ENCODE data around the gene EMILIN1. TPM values are rescaled to one million over a fixed set of nuclear protein-coding genes. Genes with fewer than 3 reads are reported as not detected.

EMILIN1 gene
- total and polyA plus RNA-seq, 2 of the 8 experiments (the other 6 are each of a cell fraction or from before 2014, with no cell fraction given): 1.9 to 3.0 TPM

- H3K9ac ChIP-seq (replicated peaks in 1 of 4; ENCODE audit: extremely low read depth in 1 of 4, low read depth in 3 of 4, low read length in 3 of 4): peak within 1 kb of the TSS; percentile 78 to 87 (median 86)
- H4K91ac ChIP-seq (replicated peaks; ENCODE audit: insufficient read length, low read length): peak within 1 kb of the TSS; percentile 77
- peak within 1 kb of the TSS; percentile 66 for H2BK5ac ChIP-seq (ENCODE audit: low read depth, low read length)
- H2AK5ac ChIP-seq (ENCODE audit: low read depth, low read length): no peak within 1 kb of the TSS
- no peak within 1 kb of the TSS for H3K23ac ChIP-seq (ENCODE audit: insufficient read length)
- peaks cover 0 to 6% of the 10 kb centered on the region in 2 experiments for H4K20me1 ChIP-seq (replicated peaks in 1 of 2; ENCODE audit: control insufficient read depth in 1 of 2, insufficient read depth in 2 of 2, low read length in 2 of 2)
- no peak for FAIRE-seq
- no peak within 1 kb of the TSS for H2BK20ac ChIP-seq (ENCODE audit: low read length)
- H3K27me3 ChIP-seq (replicated peaks in 1 of 4; ENCODE audit: control insufficient read depth in 3 of 4, extremely low read depth in 1 of 4, insufficient read depth in 3 of 4, low read length in 3 of 4): 0 out of 7 replicates have a peak, but pooled peaks cover 0 to 3% (median 0%) of the 10 kb centered on the region in 4 experiments
- H3K4me3 ChIP-seq (ENCODE audit: extremely low read depth in 1 of 4, insufficient read depth in 2 of 4, low read depth in 3 of 4, low read length in 4 of 4): peak within 1 kb of the TSS; percentile 82 to 99 (median 93)
- H3K27ac ChIP-seq (ENCODE audit: low read depth, low read length): peak within 1 kb of the TSS; percentile 71; the same call in 1 of the 2 replicates
- no peak within 1 kb of the TSS for H2BK120ac ChIP-seq (replicated peaks; ENCODE audit: low read depth, low read length)
- H4K8ac ChIP-seq (ENCODE audit: extremely low read depth, insufficient read depth, low read length): peak within 1 kb of the TSS; percentile 91
- DNase-seq (ENCODE audit: low read depth in 1 of 2, low spot score in 2 of 2): peak; percentile 58 to 94
- H3K14ac ChIP-seq (ENCODE audit: insufficient read length): no peak within 1 kb of the TSS
- peaks cover 0 to 7% (median 4%) of the 10 kb centered on the region in 4 experiments; a peak in 5 of 7 replicates for H3K4me1 ChIP-seq (replicated peaks in 1 of 4; ENCODE audit: control insufficient read depth in 3 of 4, insufficient read depth in 4 of 4, low read length in 3 of 4)
- no peaks in the 10 kb centered on the region for H3K9me3 ChIP-seq (ENCODE audit: insufficient read depth in 2 of 2, low read depth in 1 of 2, low read length in 1 of 2)
- H3K4me2 ChIP-seq (ENCODE audit: insufficient read depth in 1 of 2, low read depth in 2 of 2, low read length in 2 of 2): peak within 1 kb of the TSS; percentile 94 to 99
- ChIA-PET POLR2A (ENCODE audit: partially characterized antibody) (interaction anchor here (0.6 to 18.5 kb wide), 8 partner anchors 12 to 146 kb away, joined by 3 to 441 read pairs (median 4); partner anchors contain the start of genes ABHD1, AGBL5, CAD and TMEM214), CTCF (ENCODE audit: partially characterized antibody) (interaction anchor here (0.8 to 2.7 kb wide), 8 partner anchors 9 to 169 kb away, joined by 3 to 20 read pairs (median 4); partner anchors contain the start of gene PREB)
- H3K79me2 ChIP-seq (ENCODE audit: control insufficient read depth in 1 of 2, insufficient read depth in 2 of 2, low read length in 2 of 2): peaks cover 0 to 12% of the 10 kb centered on the region in 2 experiments; a peak in 3 of 4 replicates
- H3K56ac ChIP-seq (replicated peaks; ENCODE audit: insufficient read length, low read depth, low read length): peak within 1 kb of the TSS; percentile 72
- H2BK15ac ChIP-seq (ENCODE audit: low read length): no peak within 1 kb of the TSS
- peaks cover 14% of the 10 kb centered on the region; the same call in 1 of the 2 replicates for H3K23me2 ChIP-seq (ENCODE audit: low read depth, low read length)
- H3K18ac ChIP-seq (ENCODE audit: extremely low read depth, low read length): peak within 1 kb of the TSS; percentile 83
- 0% methylated on average over 61 of the region's 86 CpGs; no CpG with 5 or more reads in 1 of the 2 experiments for WGBS, 2 experiments (ENCODE audit: extremely low coverage in 1 of 2, insufficient coverage in 1 of 2, insufficient read length in 1 of 2, insufficient replicate concordance in 2 of 2, low coverage in 1 of 2, low lambda C conversion rate in 2 of 2, missing lambda C conversion rate in 1 of 2)
- peak within 1 kb of the TSS; percentile 28; the same call in 1 of the 2 replicates for H2BK12ac ChIP-seq (ENCODE audit: low read depth, low read length)
- peaks cover 10 to 29% (median 16%) of the 10 kb centered on the region in 4 experiments; a peak in 7 of 8 replicates for H3K36me3 ChIP-seq (ENCODE audit: control insufficient read depth in 2 of 4, insufficient read depth in 4 of 4, low read length in 3 of 4)
- H3K79me1 ChIP-seq (ENCODE audit: low read depth, low read length): peaks cover 12% of the 10 kb centered on the region; the same call in 1 of the 2 replicates
- H4K5ac ChIP-seq (ENCODE audit: insufficient read length, low read depth, low read length): peak within 1 kb of the TSS; percentile 75
- H2AFZ ChIP-seq (ENCODE audit: low read length): 0 out of 2 replicates have a peak within 1 kb of the TSS, but pooled peaks have one; percentile 61
- H3K4ac ChIP-seq (replicated peaks; ENCODE audit: insufficient read length, low read depth, low read length): peak within 1 kb of the TSS; percentile 96
- TF ChIP-seq SIX5 (IDR thresholded peaks at IDR 0.05; ENCODE audit: low read depth, low read length): no peak
- TF ChIP-seq TAF7 (optimal IDR thresholded peaks at IDR 0.05; ENCODE audit: borderline replicate concordance, low read depth, low read length): peak; percentile 15
- TF ChIP-seq BACH1 (IDR thresholded peaks at IDR 0.05; ENCODE audit: low read length): no peak
- TF ChIP-seq EGR1 (IDR thresholded peaks at IDR 0.05; ENCODE audit: borderline replicate concordance, low read depth, low read length): no peak
- TF ChIP-seq RFX5 (IDR thresholded peaks at IDR 0.05; ENCODE audit: borderline replicate concordance, low read depth, low read length): no peak
- TF ChIP-seq ZNF274 (IDR thresholded peaks at IDR 0.05; ENCODE audit: borderline replicate concordance, extremely low read depth, low read length): no peak
- TF ChIP-seq RXRA (IDR thresholded peaks at IDR 0.05; ENCODE audit: insufficient read depth, low read depth, low read length): no peak
- peak; percentile 67; the same call in 1 of the 2 replicates for TF ChIP-seq TBP (IDR thresholded peaks at IDR 0.05; ENCODE audit: low read depth, low read length)
- TF ChIP-seq NRF1 (IDR thresholded peaks at IDR 0.05; ENCODE audit: low read depth, low read length): no peak
- TF ChIP-seq SRF (IDR thresholded peaks at IDR 0.05; ENCODE audit: low read depth, low read length): no peak
- TF ChIP-seq KDM1A (IDR thresholded peaks at IDR 0.05; ENCODE audit: borderline replicate concordance, low read length): no peak
- peak; percentile 69 for TF ChIP-seq ASH2L (IDR thresholded peaks at IDR 0.05; ENCODE audit: low read length)
Measured at GRCh38 chr2:27071277-27071989, 7.0 kb upstream of the EMILIN1 start, which contains the start of gene OST4. TSS of gene OST4 (minus strand) at chr2:27071654.

Data from H1 (cell line).